NCI-H1694 (cell line): Measurements from ENCODE around the gene KLK5.

Experiments
- DNase-seq: peaks from one replicate; lab custom pipeline; 2025; lab: John Stamatoyannopoulos, UW

Gene KLK5

DNA sequence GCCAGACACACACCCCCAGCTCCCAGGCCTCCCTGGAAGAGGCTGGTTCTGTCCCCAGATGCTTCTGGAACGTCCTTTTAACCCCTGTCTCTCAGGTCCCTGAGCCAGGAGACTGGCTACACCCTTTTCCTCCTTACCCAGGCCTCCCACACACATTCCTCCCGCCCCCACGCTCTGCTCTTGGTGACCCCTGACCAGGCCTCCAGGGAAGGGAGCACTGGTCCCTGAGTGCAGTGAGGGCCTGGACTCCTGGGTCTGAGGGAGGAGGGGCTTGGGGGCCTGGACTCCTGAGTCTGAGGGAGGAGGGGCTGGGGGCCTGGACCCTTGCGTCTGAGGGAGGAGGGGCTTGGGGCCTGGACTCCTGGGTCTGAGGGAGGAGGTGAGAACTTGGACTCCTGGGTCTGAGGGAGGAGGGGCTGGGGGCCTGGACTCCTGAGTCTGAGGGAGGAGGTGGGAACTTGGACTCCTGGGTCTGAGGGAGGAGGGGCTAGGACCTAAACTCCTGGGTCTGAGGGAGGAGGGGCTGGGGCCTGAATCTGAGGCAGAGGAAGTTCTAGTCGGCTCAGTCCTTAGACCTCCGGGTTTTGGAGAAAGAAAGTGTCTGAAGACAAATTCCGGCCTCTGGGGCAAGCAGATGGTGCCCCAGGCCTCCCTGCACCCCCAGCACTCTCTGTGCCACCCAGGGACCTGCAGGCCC lies 16.0 kb upstream of the KLK5 start:
- no peak for DNase-seq

DNA sequence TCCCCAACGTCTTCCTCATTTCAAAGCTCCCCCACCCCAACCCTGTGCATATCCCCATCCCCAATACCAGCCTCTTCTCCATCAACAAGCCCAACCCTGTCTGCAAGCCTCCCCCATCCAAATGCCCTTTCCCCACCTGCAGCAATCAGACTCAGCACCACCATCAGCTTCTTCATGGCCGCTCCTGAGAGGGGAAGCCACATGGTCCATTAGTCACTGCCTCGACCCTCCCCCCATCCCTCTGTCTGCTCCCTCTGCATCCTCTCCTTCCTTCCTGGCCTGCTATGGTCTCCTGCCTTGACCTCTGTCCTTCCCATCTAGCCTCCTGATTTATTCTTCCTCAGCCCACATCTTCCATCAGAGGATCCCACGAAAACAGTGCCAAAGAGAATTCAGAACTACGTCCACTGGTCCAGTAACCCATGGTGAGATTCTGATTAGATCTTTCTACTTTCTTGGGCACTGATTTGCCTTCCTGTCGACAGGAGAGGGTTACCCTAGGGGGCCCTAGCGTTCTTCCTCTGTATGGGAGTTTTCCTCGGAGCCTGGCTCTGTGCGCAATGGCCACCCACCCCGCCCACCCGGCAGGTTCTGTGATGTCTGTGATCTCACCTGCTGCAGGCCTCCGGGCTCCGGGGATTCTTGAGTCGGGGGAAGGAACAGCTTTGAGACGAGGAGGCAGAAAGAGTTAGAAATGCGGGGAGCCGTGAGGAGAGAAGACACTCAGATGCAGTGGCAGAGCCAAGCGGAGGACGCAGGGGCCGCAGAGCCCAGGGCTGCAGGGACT lies 15.3 kb upstream of the KLK5 start:
- DNase-seq, result no peak

DNA sequence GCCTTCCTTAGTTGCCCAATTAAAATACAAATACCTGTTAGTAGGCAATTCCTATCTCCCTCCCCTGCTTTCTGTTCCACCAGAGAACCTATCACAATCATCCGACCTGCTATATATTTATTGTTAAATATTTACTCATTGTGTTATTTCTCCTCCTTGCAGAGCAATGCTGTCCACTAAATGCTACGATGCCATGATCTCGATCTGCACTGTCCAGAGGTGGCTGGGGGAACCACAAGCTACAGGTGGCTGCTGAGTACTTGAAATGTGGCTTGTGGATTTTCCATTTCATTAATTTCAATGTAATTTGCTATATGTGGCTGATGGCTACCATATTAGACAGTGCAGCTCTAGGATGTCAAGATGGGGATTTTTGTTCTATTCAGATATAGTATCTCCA lies 11.4 kb upstream of the KLK5 start:
- no peak for DNase-seq

DNA sequence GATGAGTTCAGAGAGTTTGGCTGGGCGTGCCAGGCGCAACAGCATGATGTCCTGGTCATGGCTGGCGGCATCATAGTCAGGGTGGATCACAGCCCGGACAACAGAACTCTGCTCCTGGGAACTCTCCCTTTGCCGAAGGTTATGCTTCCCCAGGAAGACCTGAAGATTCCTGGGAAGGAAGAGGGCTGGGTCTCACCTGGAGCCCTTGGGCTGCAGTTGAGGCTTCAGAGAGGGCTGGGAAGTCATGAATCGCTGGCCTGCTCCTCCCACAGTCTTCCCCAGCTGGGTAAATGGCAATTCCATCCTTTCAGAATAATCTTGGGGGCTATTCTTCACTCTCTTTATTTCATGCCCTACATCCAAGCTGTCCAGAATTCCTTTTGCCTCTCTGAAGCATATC lies 10.5 kb upstream of the KLK5 start:
- no peak for DNase-seq

DNA sequence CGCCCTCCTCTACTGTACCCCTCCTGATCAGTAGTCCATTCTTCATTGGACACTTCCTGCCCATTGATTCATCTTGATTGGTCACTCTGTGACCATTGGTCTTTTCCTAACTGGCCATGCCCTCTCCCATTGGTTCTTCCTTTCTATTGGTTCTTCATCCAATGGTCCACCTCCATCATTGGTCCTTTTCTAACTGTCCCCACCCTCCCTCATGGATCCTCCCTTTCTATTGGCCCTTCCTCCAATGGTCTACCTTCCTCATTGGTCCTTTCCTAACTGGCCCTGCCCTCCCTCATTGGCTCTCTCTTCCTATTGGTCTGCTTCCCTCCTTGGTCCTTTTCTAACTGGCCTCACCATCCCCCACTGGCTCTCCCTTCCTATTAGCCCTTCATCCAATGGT lies 9.4 kb upstream of the KLK5 start:
- no peak for DNase-seq

DNA sequence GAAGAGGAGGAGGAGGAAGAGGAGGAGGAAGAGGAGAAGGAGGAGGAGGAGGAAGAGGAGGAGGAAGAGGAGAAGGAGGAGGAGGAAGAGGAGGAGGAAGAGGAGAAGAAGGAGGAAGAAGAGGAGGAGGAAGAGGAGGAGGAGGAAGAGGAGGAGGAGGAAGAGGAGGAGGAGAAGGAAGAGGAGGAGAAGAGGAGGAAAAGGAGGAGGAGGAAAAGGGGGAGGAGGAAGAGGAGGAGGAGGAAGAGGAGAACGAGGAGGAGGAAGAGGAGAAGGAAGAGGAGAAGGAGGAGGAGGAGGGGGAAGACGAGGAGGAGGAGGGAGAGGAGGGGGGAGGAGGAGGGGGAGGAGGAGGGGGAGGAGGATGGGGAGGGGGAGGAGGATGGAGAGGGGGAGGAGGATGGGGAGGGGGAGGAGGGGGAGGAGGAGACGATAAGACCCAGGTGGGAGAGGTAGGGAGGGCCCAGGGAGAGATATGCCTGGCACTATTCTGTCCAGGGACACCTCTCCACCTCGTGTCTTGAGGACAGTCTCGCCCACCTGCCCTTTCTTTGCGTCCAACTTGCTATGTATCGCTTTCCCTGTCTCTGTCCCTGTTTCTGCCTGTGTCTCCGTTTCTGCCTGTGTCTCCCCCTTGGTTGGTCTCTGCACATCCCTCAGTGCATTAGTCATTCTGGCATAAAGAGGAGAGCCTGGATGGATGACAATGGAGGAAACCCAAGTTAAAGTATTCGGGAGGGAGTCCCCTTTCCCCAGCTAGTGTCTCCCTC lies 7.1 kb upstream of the KLK5 start:
- DNase-seq, result no peak

DNA sequence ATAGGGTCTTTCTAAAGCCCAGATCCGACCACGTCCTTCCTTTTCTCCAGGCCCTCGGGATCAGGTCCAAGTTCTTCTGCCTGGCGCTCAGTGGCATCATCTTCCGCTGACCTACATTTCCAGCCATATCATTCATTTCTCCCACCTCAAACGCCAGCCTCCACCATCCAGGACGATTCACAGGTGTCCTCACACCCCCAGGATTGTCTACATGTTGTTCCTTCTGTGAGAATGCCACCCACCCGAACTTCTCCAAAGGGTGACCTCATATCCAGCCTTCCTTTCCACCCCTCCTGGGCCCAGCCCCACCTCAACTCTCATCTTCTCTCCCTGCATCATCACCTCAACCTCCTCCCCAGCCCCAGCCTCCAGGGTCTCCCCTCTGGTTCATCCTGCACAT lies 4.7 kb upstream of the KLK5 start:
- no peak for DNase-seq

DNA sequence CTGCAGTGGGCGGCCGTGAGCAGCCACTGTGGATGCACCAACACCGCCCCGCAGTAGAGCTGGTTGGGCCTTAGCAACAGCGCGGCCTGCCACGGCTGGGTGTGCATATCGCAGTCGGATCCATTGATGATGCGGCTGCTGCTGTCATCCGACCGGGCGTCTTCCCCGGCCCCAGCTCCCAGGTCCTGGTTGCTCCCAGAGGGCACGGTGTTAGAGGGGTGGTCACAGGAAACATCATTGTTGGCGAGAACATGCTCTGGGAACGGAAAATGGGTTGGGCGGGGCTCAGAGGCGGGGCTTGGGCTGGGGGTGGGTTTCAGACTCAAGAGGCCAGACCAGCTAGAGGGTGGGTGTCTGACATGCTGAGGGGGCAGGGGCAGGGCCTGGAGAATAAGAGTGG lies 3.0 kb downstream of the KLK5 start:
- DNase-seq, result no peak

DNA sequence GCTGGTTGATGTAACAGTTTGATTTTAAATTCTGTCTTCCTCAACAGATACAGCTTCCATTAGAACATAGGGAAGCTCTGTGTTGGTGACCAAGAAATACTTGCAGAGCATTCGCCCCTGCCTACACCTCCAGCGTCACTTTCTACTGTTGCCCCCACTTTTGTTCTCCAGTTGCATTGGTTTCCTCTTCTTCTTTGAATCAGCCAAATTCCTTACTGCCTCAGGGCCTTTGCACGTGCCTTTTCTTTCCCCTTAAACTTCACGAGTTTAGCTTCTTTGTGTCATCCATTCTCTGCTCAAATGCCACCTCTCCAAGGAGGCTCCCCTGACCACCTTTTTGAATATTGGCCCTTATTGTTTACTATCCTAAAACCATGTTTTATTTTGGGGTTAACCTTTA lies 5.7 kb downstream of the KLK5 start:
- no peak for DNase-seq

DNA sequence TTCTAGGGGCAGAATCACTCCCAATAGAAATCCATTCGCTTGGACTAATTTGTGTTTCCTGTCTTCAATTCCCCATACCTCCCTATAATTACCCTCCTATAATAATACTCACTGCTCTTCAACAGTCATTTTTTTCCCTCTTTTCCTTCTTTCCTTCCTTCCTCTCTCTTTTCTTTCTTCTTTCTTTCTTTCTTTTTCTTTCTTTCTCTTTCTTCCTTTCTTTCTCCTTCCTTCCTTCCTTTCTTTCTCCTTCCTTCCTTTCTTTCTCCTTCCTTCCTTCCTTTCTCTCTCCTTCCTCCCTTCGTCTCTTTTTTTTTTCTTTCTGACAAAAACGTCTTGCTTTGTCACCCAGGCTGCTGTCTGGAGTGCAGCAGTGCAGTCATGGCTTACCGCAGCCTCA lies 8.0 kb downstream of the KLK5 start:
- no peak for DNase-seq

DNA sequence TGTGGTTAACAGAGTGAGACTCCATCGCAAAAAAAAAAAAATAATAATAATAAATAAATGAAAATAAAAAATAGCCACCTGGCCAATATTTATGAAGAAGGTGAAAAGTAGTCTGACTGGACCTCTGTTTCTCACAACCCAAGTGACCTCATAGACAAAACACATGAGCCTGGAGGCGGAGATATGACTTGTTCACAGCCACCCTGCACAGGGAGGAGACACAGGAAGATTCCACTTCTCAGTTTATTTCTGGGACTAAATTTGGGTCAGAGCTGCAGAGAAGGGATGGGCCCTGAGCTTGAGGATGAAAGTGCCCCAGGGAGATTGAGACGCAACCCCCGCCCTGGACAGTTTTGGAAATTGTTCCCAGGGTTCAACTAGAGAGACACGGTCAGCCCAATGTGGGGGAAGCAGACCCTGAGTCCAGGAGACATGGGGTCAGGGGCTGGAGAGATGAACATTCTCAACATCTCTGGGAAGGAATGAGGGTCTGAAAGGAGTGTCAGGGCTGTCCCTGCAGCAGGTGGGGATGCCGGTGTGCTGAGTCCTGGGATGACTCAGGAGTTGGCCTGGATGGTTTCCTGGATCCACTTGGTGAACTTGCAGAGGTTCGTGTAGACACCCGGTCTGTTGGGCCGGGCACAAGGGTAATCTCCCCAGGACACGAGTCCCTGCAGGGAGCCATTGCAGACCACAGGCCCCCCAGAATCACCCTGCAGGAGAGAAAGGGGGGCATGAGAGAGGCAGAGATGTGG lies 9.6 kb downstream of the KLK5 start:
- DNase-seq, result no peak

DNA sequence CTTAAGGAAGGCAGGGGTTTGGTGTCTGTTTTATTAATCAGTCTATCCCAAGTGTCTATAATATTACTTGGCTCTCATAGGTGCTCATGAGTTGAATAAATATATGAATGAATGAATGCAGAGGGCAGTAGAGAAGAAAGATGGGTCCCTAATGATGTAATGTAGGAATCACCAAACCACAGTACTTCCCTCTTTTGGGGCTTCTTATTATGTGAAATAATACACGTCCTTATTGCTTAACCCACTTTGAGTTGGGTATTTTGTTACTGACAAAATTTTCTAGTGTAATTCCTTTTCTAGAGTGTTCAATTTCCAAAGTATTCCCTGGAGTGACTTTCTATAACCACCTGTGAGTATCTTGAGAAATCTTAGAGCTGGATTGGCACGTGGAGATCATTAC lies 13.2 kb downstream of the KLK5 start:
- DNase-seq, result no peak

DNA sequence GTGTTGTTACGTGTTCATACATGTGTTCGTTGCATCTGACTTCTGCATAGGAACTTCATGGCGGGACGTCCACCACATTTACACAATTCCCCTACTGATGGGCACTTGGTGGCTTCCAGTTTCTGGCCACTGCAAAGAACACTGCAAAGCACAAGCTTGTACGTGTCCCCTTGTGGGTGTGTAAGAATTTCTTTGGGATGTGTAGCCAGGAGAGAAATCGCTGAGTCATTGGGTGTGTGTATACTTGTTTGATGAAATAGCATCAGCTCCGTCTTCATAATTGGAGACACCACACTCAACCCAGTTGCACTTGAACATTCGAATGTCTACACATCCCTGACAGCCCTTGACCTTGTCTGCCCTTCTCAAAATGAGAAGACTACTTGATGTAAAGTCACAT lies 19.2 kb downstream of the KLK5 start:
- DNase-seq, result no peak

DNA sequence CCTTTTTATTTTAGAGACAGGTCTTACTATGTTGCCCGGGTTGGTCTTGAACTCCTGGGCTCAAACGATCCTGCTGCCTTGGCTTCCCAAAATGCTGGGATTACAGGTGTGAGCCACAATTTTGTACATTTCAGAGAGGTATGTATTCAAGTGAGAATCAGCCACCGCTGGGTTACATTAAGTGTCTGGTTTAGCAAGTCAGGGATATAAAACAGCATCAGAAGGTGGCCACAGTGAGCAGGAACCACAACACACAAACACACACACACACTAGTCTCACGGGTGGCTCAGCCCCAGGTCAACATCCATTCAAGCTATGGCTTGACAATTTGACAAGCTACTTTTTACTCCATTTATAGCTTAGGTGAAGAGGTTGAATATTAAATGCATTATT lies 20.2 kb downstream of the KLK5 start:
- no peak for DNase-seq

DNA sequence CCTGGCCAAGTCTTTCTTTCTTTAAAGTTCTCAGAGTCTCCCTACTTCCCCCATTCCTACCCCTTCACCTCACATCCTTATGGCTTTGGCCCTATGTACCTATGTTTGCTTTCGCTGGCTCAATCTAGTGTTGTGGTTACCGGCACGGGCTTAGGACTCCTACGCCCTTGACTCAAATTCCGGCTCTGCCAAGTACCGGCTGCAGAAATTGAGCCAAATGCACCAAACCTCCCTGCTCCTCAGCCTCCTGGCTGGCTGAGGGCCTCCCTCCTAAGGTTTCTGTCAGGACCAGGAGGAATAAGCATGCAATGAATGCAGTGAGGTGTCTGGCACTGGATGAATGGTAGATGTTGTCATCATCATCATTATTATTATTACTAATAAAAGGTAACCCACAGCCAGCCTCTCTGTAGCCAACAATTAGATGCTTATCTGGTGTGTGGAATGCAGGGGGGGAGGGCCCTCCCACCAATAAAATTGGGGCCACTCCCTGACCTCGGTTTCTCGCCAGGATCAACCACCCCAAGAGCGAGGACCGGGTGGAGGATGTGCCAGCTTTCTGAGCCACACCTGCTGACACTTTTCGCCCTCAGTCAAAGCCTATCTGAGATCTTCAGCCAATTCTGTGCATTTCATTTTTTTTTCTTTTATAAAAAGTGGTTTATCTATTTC lies 20.7 kb downstream of the KLK5 start:
- no peak for DNase-seq

DNA sequence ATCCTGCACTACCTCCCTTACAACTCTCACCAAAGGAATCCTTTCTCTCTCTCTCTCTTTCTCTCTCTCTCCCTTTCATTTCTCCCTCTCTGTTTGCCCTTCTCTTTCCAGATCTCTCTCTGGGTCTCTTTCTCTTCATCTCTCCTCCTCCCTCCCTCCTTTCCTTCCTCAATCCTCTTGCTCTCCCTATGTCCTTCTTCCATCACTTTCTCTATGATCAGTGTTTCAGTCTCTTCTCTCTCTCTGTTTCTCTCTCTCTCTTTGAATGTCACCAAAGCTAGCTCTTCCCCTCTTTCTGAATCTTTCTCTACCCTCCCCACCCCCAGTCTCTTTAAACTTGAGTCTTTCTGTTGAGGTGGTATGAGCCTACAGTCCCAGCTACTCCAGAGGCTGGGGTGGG lies 21.8 kb downstream of the KLK5 start:
- DNase-seq, result no peak

DNA sequence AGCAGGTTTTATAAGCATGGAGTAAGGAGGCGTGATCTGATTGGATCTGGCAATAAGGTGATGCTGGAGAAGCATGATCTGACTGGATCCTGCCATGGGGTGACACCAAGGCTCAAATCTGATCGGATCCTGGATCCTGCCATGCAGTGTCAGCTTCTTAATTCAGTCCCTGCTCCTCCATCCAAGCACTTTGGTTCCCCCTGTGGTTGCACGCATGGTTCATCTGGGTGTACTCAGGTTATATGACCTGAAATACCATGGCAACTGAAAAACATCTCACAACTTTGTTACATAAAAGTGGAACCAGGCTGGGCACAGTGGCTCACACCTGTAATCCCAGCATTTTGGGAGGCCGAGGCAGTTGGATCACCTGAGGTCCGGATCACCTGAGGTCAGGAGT lies 24.0 kb downstream of the KLK5 start:
- no peak for DNase-seq

DNA sequence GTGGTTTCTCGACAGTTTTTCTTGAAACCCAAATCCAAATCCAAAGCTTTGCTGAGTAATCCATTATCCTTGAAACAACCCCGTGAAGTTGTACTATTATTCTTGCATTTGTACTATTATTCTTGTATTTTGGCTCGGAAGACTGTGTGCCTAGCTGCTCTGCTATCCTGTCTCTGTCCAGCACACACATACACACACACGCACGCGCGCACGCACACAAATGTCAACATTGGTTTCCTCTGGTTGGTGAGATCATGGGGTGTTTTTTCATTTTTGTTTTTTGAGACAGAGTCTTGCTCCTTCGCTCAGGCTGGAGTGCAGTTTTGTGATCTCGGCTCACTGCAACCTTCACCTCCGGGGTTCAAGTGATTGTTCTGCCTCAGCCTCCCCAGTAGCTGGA lies 26.7 kb downstream of the KLK5 start:
- no peak for DNase-seq

DNA sequence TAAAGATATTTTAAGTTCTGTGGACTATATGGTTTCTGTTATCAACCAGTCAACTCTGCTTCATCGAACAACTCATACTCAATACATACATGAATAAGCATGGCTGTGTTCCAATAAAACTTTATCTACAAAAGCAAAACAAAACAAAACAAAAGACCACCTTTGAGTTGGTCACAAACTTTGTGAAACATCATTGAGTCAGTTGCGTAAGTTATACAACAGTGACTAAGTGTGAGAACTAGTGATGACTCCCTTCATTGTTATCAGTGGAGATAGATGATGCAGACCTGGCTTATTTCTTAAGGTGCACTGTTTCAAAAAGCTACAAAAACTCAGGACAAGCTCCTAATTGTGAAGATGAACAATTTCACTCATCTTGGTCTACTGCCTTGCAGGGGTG lies 27.1 kb downstream of the KLK5 start:
- no peak for DNase-seq

DNA sequence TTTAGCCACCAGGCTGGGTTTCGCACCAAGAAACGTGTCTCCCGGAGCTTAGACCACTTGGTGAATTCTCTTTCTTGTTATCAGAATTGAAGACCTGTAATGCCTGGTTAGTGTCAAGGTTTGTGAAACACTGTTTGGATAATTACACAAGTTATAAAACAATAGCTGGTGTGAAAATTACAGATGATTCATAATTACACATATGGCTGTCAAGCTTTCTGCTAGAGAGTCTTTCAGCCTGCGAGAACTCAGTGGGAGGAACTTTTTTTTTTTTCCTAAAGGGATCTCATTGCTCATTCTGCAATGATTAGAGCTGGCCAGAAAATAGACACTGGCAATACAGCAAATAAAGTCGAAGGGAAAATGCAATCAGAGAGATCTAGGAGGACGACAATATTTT lies 28.3 kb downstream of the KLK5 start:
- DNase-seq, result no peak

DNA sequence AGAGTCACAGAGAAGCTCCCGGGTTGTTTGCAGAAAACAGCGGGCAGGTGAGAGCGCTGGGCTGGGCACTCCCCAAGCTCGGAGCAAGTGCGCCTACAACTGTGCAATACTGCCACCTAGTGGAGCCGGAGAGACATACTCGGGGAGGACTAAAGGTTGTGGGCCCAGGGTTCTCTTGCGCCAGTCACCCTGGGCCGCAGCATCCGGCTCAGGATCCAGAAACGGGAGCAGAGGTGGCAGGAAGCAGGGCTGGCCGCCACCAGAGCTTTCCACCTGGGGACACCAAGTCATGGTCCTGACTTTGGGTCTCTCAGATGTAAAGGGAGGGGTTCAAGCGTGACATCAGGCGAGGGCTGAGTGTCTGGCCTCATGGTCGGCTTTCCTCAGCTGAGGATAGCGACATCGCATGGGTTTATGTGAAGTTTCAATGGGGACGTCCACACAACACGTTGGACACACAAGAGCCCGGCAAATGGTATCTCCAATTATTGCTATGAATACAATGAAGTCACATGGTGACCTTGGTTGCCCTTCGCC lies 30.5 kb downstream of the KLK5 start:
- peak; percentile 35 for DNase-seq
